GM12874 (cell line): ENCODE results near the gene CNPY4.

Experiments
- CTCF ChIP-seq: IDR thresholded peaks from 2 replicates; pipeline ENCODE4 v1.5.1; 2011; ENCODE audit warnings: low read depth, mild to moderate bottlenecking, control low read depth, low read length, moderate library complexity; ENCODE audit not compliant: insufficient read depth

The CNPY4 gene

GRCh38 chr7:100156331-100157068 lies 37.1 kb downstream of the CNPY4 start:
- TF ChIP-seq CTCF: no peak

DNA sequence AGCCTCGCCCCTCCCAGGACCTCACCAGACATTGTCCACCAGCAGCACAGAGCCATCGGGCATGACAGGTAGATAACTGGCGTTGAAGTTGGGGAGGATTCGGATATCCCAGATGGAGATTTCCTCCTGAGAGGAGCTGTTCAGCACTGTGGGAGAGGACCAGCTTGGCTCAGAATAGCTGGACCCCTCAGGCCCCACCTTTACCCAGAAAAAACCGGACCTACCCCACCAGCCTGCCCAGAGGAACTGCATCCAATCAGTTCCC lies 37.6 kb downstream of the CNPY4 start:
- no peak for TF ChIP-seq CTCF

GRCh38 chr7:100157334-100158228 lies 38.1 kb downstream of the CNPY4 start:
- no peak for TF ChIP-seq CTCF

- no peak for TF ChIP-seq CTCF
Measured at GRCh38 chr7:100158229-100159098, 39.0 kb downstream of the CNPY4 start, which contains the start of gene TRAPPC14. Gene TRAPPC14 (minus strand): TSS chr7:100158723. CDS start chr7:100158499, 224 bp downstream.

DNA sequence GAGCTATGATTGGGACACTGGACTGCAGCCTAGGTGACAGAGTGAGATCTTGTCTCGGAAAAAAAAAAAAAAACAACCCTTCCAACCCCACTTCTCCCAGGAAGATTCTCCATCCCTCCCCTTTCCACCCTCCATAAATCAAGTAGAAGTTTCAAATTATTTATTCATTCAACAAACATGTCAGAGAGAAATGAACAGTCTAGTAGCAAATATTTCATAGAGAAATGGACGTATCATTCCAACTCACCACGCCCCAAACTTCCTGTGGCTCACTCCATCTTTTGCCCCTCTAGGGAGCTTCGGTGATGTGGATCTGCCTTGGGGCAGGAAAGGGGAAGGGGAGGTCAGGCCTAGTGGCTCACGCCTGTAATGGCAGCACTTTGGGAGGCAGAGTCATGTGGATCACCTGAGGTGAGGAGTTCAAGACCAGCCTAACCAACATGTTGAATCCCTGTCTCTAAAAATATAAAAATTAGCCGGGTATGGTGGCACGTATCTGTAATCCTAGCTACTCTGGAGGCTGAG lies 39.7 kb downstream of the CNPY4 start:
- no peak for TF ChIP-seq CTCF

GRCh38 chr7:100160067-100160466 lies 40.6 kb downstream of the CNPY4 start:
- TF ChIP-seq CTCF: no peak
